Fibroblast of pulmonary artery (primary cell): ENCODE measurements around the gene PPIH.

Source experiments
- DNase-seq: peaks from one replicate; pipeline ENCODE4 v3.0.0-alpha.2; 2010; ENCODE audit warnings: low read depth
- H3K4me3 ChIP-seq: replicated peaks from 2 replicates; pipeline ENCODE4 v1.5.1; 2011; ENCODE audit warnings: low read depth, mild to moderate bottlenecking, control low read depth, low read length, moderate library complexity
- CTCF ChIP-seq: IDR thresholded peaks from 2 replicates; pipeline ENCODE4 v1.5.1; 2011; ENCODE audit warnings: mild to moderate bottlenecking, control low read depth, low read length, inconsistent platforms; ENCODE audit errors: missing control alignments

The PPIH gene

GRCh38 chr1:42682739-42683531 lies 24.7 kb downstream of the PPIH start:
- H3K4me3 ChIP-seq = peak overlapping the region; percentile 67
- DNase-seq = peak; percentile 73
- TF ChIP-seq CTCF = no peak

- H3K4me3 ChIP-seq = peak overlapping the region; percentile 67
- DNase-seq = no peak
- TF ChIP-seq CTCF = no peak
These were observed 25.9 kb downstream of the PPIH start for GRCh38 chr1:42684139-42684538.

GRCh38 chr1:42686418-42686817 lies 28.2 kb downstream of the PPIH start:
- no peak for DNase-seq
- H3K4me3 ChIP-seq = no peak overlapping the region
- TF ChIP-seq CTCF = no peak

- no peak overlapping the region for H3K4me3 ChIP-seq
- DNase-seq = no peak
- TF ChIP-seq CTCF = no peak
These were observed 31.7 kb downstream of the PPIH start for GRCh38 chr1:42689912-42690311.

GRCh38 chr1:42690477-42691156 lies 32.4 kb downstream of the PPIH start:
- DNase-seq = no peak
- H3K4me3 ChIP-seq = no peak overlapping the region
- peak; percentile 3 for TF ChIP-seq CTCF

- TF ChIP-seq CTCF = no peak
- no peak overlapping the region for H3K4me3 ChIP-seq
- no peak for DNase-seq
These were observed 32.9 kb downstream of the PPIH start for GRCh38 chr1:42691157-42691498.
